NCI-H2029 treated with DMSO at 0.1 percent for 48 hours (cell line): ENCODE measurements around the gene SOX6.

ENCODE experiments used
- DNase-seq: peaks from one replicate; lab custom pipeline; 2025; lab: John Stamatoyannopoulos, UW

SOX6 gene

DNA sequence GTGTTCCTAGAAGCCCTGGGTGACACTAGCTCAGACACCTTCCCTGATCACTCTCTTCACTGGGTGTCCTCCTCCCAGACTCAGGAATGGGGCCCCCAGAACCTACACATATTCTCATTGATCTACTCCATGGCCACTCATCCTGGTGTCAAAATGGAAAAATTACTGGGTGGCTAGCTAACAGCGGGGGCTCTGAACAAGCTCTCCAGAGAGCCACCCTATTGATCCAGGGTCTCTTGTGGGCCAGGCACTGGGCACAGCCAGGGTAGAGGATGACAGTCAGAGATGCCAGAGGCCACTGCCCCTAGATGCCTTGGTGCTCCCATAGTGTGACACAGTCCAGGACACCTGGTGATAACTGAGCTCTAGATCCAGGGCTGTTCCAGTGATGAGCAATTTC lies 393.1 kb downstream of the SOX6 start:
- no peak for DNase-seq

DNA sequence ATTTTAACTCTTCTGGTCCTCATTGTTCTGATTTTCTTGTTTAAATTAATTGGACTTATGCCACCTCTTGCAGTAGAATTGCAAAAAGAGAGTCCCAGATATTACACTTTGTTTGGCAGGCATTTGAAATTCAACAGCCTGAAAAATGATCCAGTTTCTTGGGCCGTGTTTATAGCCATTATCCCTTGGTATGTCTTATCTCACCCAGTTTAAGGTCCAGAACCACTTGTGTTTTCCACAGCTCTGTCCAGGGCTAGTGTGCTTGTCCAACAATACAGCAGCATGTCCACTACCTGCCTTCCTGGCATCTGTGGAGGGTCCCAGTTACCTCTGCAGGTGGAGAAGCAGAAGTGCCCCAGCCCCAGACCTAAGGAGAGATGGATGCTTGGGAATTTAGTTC lies 397.4 kb downstream of the SOX6 start:
- no peak for DNase-seq

GRCh38 chr11:15957234-15957633 lies 399.1 kb downstream of the SOX6 start:
- no peak for DNase-seq

DNA sequence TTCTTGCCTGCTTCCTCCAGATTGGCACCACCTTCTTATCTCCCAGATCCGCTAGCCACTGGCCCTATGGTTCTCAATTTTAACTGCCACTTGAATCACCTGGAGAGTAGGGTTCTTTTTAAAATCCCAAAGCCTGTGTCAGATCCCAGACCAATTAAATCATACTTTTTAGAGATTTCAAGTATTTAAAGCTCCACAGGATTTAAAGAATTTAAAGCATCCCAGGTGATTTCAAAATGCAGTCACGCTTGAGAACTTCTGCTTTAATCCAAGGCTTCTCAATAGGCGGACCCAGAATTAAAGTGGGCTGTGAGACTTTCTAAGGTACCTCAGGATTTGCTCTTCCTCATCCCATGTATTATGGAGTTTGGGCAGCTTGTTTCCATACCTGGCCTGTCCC lies 400.0 kb downstream of the SOX6 start:
- DNase-seq: no peak

GRCh38 chr11:15955595-15955994 lies 400.8 kb downstream of the SOX6 start:
- no peak for DNase-seq

- no peak for DNase-seq
Observed at GRCh38 chr11:15947681-15948648, 408.4 kb downstream of the SOX6 start.

GRCh38 chr11:15945726-15946125 lies 410.6 kb downstream of the SOX6 start:
- no peak for DNase-seq

- DNase-seq: no peak
Observed at GRCh38 chr11:15944460-15944859, 411.9 kb downstream of the SOX6 start.

- no peak for DNase-seq
Observed at GRCh38 chr11:15943418-15944197, 412.7 kb downstream of the SOX6 start.

- DNase-seq: no peak
Observed at GRCh38 chr11:15942936-15943335, 413.4 kb downstream of the SOX6 start.

DNA sequence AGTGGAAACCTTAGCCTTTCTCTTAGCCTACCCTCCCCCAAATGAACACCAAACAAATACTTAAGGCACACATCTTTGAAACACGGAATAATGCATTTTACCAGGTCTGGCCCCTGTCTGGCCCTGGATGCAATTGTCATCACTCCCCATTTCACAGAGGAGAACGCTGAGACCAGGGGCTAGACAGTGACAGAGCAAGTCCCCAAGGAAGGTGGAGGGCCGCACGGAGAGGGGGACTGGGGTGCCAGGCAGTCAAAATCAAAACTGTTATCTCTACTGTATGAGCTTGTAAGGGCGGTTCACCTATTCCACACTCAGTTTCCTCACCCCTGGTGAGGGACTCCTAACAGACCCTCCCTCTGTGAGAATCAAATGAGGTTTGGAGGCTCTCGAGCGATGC lies 414.2 kb downstream of the SOX6 start:
- no peak for DNase-seq

DNA sequence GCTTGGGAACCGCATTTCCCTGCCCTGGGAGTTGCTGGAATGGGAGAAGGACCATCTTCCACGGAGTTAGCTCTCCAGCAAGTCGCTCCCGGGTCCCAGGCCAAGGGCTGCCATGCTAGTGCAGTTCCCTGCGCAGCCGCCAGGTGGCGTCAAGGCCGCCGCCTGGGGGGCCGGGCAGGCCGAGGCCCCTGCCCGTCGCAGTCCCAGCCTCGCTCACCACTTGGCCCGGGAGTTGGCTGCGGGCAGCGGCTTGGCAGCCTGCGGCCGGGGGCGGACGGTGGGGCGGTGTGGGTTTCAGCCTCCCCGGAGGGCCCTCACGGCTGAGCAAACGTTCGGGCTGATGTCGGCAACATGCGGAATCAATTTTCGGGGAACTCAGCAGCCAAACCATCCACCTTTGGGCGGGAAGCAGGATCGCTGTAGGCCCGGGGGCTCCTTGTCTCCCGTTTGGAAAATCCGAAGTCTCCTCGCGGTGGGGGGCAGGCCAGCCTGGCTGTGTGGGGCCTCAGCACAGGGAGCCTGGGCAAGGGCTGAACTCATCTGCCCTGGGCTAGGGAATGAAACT lies 415.1 kb downstream of the SOX6 start:
- no peak for DNase-seq

DNA sequence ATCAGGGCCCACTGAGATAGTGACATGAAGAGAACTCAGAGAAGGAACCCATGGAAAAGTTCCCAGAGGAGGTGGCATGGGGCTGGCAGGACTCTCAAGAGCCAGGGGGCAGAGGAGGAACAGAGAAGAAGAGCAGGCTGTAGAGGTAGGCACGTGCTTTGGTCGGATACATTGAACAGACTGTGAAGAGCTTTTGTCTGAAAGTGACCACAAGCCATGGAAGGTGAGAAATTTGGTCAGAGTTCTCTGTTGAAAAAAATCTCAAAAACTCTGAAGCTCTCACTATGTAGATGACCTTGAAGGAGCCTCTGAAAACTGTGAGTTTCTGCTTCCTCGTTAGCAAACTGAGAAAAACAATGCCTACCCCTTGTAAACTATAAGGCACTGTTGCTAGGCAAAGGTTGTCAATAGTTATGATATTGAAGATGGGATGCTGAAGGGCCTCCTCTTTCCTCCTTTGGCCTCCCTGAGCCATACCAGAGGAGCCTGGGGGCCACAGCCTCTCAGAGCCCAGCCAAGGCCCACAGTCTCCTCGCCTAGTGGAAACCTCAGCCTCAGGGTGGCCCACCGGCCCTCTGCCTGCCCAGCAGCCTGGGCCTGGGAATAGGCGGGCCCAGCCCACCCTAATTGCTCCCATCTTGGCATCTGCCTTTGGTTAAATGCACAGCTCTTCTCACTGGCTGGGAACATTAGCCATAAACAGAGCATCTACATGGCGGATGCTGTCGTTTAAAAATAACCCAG lies 415.7 kb downstream of the SOX6 start:
- DNase-seq: no peak

DNA sequence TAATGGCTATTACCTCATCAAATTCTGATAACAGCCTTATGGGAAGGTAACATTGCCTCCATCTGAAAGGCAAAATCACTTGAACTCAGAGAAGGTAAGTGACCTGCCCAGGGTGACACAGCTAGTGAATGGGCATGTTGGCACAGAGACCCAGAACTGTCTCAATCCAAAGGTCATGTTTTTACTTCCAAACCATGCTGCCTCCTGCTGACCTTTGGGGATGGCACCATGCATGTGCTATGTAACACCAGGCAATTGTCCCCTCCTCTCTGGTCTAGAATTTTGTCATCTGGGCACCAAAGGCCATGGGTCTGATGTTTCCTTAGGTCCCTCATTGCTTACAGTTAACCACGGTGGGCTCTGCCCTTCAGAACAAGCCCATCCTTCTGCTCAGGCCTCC lies 417.4 kb downstream of the SOX6 start:
- DNase-seq: no peak

GRCh38 chr11:15938121-15938611 lies 418.2 kb downstream of the SOX6 start:
- DNase-seq: no peak

DNA sequence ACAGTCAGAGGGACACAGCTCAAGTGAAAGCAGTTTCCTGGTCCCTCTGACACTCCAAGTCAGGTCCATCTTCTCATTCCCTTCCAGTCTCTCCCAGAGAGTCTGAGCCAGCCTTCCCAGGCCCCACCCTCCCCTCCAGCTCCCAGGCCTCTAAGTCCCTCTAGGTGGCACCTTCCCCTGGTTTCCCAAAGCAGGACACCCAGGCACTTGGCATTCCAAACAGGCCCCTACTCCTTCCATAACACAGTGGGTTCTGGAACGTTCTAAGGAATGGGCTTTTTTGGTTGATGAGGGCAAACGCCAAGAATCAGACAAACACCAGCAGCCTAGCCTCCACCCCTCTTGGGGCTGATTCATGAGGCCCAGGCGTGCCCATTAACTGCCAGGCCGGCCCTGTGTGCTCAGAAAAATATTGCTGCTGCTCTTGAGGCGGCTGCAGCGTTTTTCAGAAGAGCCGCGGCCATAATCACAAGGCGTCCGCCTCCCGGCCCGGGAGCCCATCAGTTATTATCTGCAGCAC lies 418.7 kb downstream of the SOX6 start:
- DNase-seq: no peak

DNA sequence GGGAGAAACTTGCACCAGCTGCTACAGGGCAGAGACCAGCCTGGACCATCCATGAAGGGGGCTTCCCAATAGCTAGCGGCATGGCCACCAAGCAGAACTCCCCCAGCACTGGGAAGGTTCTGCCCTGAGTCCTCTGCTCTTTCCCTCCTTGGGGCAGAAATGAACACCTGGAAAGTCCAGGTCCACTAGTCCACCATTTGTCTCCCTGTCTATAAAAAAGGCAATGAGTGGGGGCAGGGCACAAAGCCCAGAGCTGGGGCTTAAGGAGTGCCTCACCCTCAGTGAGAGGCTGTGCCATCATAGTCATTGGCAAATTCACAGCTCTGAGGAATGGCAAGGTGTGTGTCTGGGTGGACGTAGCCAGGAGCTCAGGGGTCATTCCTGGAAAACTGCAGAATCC lies 420.3 kb downstream of the SOX6 start:
- no peak for DNase-seq

GRCh38 chr11:15935373-15935772 lies 421.0 kb downstream of the SOX6 start:
- no peak for DNase-seq

DNA sequence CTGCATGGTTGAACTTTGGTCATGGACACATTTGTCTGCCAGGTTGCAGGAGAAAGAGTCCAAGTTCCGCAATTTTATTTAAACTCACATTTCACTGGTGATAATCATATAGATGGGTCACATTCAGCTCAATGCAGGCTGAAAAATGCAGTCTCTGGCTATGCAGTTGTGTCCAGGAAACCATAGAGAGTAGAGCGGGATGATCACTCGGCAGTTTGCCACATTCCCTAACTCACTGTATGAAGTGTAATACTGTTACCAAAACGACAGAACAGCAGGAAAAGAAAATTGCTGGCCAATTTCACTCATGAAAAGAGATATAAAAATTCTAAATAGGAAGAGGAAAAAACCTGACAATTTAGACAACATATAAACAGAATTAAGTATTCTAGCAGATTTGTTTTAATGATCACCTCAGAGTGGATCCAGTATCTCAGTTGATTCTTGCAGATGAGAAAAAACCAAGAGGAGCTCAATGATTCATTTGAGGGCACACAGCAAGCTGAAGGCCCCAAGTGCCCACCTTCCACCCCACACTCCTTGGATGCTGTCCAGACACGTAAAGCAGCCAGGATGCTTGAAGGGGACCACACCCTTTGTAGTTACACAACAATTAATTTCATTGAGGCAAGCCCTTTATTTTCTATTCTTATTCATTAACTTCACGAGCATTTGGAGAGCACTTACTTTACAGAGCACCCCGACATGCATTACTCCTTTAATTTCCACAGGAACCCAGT lies 422.3 kb downstream of the SOX6 start:
- DNase-seq: no peak

DNA sequence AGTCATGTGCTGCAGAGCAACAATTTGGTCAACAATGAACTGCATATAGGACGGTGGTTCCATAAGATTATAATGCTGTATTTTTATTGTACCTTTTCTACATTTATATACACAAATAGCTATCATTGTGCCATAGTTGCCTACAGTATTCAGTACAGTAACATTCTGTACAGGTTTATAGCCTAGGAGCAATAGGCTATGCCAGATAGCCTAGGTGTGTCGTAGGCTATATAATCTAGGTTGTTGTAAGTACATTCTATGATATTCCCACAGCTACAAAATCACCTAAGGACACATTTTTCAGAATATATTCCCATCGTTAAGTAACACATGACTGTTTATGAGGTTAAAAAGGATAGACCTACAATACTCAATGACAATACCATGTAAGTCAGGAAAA lies 423.9 kb downstream of the SOX6 start:
- DNase-seq: no peak

GRCh38 chr11:15931497-15931896 lies 424.8 kb downstream of the SOX6 start:
- DNase-seq: no peak
